ENCODE data around the gene INSYN1.

Gene INSYN1

DNA sequence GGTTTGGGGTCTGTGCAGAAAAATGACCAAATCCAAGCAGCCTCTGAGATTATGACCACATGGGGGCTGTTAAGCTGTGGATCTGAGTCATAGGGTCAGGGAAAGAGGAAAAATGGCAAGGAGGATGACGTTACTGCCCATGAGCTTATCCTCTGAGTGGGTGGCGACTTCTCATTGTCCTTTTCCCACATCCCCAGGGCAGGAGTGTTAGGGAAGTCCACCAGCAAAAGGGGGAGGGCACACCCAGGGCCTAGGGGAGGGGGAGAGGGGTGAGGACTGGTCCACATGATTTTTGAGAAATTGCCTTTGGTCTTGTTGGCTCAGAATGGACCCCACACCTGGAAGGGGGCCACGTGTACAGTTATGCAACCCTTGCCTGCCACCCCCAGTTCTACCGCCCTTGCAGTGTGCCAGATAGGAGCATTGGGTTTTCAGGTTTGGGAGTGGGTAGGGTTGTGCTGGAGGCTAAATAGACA lies 66.3 kb downstream of the INSYN1 start:
- no peaks in the 10 kb centered on the region for H3K79me2 ChIP-seq (ENCODE audit: insufficient read depth, low read length)
- no peak overlapping the region for H3K4me3 ChIP-seq (ENCODE audit: insufficient read depth, low read length, poor library complexity, severe bottlenecking)
- H3K9me3 ChIP-seq (ENCODE audit: insufficient read depth, low read length), result no peaks in the 10 kb centered on the region
- no peaks in the 10 kb centered on the region for H3K9me2 ChIP-seq (replicated peaks; ENCODE audit: insufficient read depth, low read length)
- H3K9ac ChIP-seq (ENCODE audit: low read length), result no peak overlapping the region
- H4K20me1 ChIP-seq (ENCODE audit: low read depth, low read length), result no peaks in the 10 kb centered on the region
- no peak overlapping the region for H2AFZ ChIP-seq (ENCODE audit: low read depth, low read length, severe bottlenecking)
- no peak overlapping the region for H3K4me2 ChIP-seq (ENCODE audit: low read depth, low read length, poor library complexity, severe bottlenecking)
- H3K36me3 ChIP-seq (ENCODE audit: low read length), result no peaks in the 10 kb centered on the region
- H3K27ac ChIP-seq (ENCODE audit: low read depth, low read length), result no peak overlapping the region
- no peaks in the 10 kb centered on the region for H3K27me3 ChIP-seq (ENCODE audit: low read length)
- TF ChIP-seq, protein P1, sequence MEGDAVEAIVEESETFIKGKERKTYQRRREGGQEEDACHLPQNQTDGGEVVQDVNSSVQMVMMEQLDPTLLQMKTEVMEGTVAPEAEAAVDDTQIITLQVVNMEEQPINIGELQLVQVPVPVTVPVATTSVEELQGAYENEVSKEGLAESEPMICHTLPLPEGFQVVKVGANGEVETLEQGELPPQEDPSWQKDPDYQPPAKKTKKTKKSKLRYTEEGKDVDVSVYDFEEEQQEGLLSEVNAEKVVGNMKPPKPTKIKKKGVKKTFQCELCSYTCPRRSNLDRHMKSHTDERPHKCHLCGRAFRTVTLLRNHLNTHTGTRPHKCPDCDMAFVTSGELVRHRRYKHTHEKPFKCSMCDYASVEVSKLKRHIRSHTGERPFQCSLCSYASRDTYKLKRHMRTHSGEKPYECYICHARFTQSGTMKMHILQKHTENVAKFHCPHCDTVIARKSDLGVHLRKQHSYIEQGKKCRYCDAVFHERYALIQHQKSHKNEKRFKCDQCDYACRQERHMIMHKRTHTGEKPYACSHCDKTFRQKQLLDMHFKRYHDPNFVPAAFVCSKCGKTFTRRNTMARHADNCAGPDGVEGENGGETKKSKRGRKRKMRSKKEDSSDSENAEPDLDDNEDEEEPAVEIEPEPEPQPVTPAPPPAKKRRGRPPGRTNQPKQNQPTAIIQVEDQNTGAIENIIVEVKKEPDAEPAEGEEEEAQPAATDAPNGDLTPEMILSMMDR (IDR thresholded peaks at IDR 0.05; ENCODE audit: insufficient read depth, low read length, poor library complexity, severe bottlenecking), result no peak
- no peak for TF ChIP-seq EZH2phosphoT487 (conservative IDR thresholded peaks at IDR 0.05; ENCODE audit: low read length)
- H3F3A ChIP-seq (ENCODE audit: insufficient read depth), result no peaks in the 10 kb centered on the region

DNA sequence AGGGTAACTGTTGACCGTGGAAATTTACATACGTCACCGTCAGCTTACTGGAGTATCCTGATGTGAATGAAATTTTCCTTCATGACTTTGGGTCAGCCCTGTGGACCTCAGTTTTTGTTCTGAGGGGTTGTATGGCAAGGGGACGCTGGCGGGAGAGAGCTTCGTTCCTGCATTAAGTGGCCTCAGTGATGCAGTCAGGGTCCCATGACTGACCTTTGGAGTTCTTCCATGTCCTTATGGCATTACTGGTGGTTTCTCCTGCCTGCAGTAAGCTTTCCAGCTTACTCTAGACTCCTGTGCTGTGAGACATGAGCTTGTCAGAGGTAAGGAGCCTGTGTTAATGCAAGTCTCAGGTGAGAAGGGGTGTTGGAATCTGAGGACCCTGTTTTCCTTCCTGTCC lies 67.2 kb downstream of the INSYN1 start:
- Histone ChIP-seq H3K4me2 (ENCODE audit: low read depth, low read length, poor library complexity, severe bottlenecking) (no peak overlapping the region), H3K79me2 (ENCODE audit: insufficient read depth, low read length) (no peaks in the 10 kb centered on the region), H3F3A (ENCODE audit: insufficient read depth) (no peaks in the 10 kb centered on the region), H4K20me1 (ENCODE audit: low read depth, low read length) (no peaks in the 10 kb centered on the region), H3K9me3 (ENCODE audit: insufficient read depth, low read length) (no peaks in the 10 kb centered on the region), H3K9ac (ENCODE audit: low read length) (no peak overlapping the region), H3K4me3 (ENCODE audit: insufficient read depth, low read length, poor library complexity, severe bottlenecking) (no peak overlapping the region), H2AFZ (ENCODE audit: low read depth, low read length, severe bottlenecking) (no peak overlapping the region), H3K9me2 (replicated peaks; ENCODE audit: insufficient read depth, low read length) (no peaks in the 10 kb centered on the region), H3K36me3 (ENCODE audit: low read length) (no peaks in the 10 kb centered on the region), H3K27me3 (ENCODE audit: low read length) (no peaks in the 10 kb centered on the region), H3K27ac (ENCODE audit: low read depth, low read length) (no peak overlapping the region)
- TF ChIP-seq, protein P1 (IDR thresholded peaks at IDR 0.05; ENCODE audit: insufficient read depth, low read length, poor library complexity, severe bottlenecking), result no peak
- no peak for TF ChIP-seq EZH2phosphoT487 (conservative IDR thresholded peaks at IDR 0.05; ENCODE audit: low read length)
